ENCODE data around the gene SLC25A3. TPM values are rescaled to one million over a fixed set of nuclear protein-coding genes. Genes with fewer than 3 reads are reported as not detected.

SLC25A3 gene
- total and polyA plus RNA-seq, 2 of the 13 experiments (the other 11 are each of a cell fraction or from before 2014, with no cell fraction given): 292 to 829 TPM

GRCh38 chr12:98644712-98645571, 51.5 kb downstream of the SLC25A3 start, which contains the start of the genes APAF1 and IKBIP (continued):
- TF ChIP-seq UBTF (CRISPR knock-in tag; IDR thresholded peaks at IDR 0.05) (peak; percentile 63), ATF7 (IDR thresholded peaks at IDR 0.05) (no peak), ATF7 (CRISPR knock-in tag; IDR thresholded peaks at IDR 0.05) (no peak), NFRKB (IDR thresholded peaks at IDR 0.05) (no peak), IRF9 (CRISPR knock-in tag; IDR thresholded peaks at IDR 0.05; ENCODE audit: borderline replicate concordance) (peak; percentile 11; the same call in 1 of the 2 replicates), DMAP1 (CRISPR knock-in tag; IDR thresholded peaks at IDR 0.05) (peak; percentile 62), SNAPC4 (CRISPR knock-in tag; IDR thresholded peaks at IDR 0.05) (peak; percentile 94; the same call in 1 of the 2 replicates), TRIM24 (CRISPR knock-in tag; IDR thresholded peaks at IDR 0.05) (no peak), KMT2A (CRISPR knock-in tag; IDR thresholded peaks at IDR 0.05) (peak; percentile 8; the same call in 1 of the 2 replicates), HOXA3 (CRISPR knock-in tag; IDR thresholded peaks at IDR 0.05) (peak; percentile 54), MTF1 (CRISPR knock-in tag; IDR thresholded peaks at IDR 0.05) (no peak), SOX5 (CRISPR knock-in tag; IDR thresholded peaks at IDR 0.05; ENCODE audit: borderline replicate concordance) (no peak; the same call in 1 of the 2 replicates), NKX3-1 (CRISPR knock-in tag; IDR thresholded peaks at IDR 0.05) (no peak; the same call in 1 of the 2 replicates), ZNF160 (CRISPR knock-in tag; IDR thresholded peaks at IDR 0.05) (no peak), PAWR (CRISPR knock-in tag; IDR thresholded peaks at IDR 0.05; ENCODE audit: borderline replicate concordance) (no peak), ZNF460 (CRISPR knock-in tag; IDR thresholded peaks at IDR 0.05; ENCODE audit: borderline replicate concordance) (no peak; the same call in 1 of the 2 replicates), MLX (CRISPR knock-in tag; IDR thresholded peaks at IDR 0.05) (0 out of 2 replicates have a peak, but pooled peaks have one; percentile 5), ZSCAN21 (CRISPR knock-in tag; IDR thresholded peaks at IDR 0.05; ENCODE audit: borderline replicate concordance) (no peak; the same call in 1 of the 2 replicates), MXI1 (IDR thresholded peaks at IDR 0.05; ENCODE audit: borderline replicate concordance, low read depth, low read length) (peak; percentile 82; the same call in 2 of the 3 replicates), NFYC (CRISPR knock-in tag; IDR thresholded peaks at IDR 0.05) (no peak), ZMAT3 (CRISPR knock-in tag; conservative IDR thresholded peaks at IDR 0.05) (no peak), SMARCE1 (IDR thresholded peaks at IDR 0.05; ENCODE audit: borderline replicate concordance) (no peak), EED (CRISPR knock-in tag; IDR thresholded peaks at IDR 0.05) (no peak)

Data from HepG2 (cell line).